Endothelial cell of umbilical vein (primary cell): ENCODE measurements around the gene FOLR2. TPM values are rescaled to one million over a fixed set of nuclear protein-coding genes. Genes with fewer than 3 reads are reported as not detected.

Experiments used
- BruUV-seq: library from RNA; stranded (reverse); fragments of 400-500 nt; replicated peaks from 2 replicates; lab custom pipeline; 2021; lab: Mats Ljungman, UMichigan
- CTCF ChIA-PET: fragments of 300-600, 350-600 bp; sonication (Branson Sonifier 250); formaldehyde crosslinking; loops from one replicate; lab custom pipeline; 2021; ENCODE audit warnings: antibody characterized with exemption, inconsistent platforms; lab: Charles Lee
- POLR2A ChIA-PET: fragments of 300-600, 350-600 bp; sonication (Branson Sonifier 250); formaldehyde crosslinking; loops from one replicate; lab custom pipeline; 2021; ENCODE audit warnings: antibody characterized with exemption, inconsistent platforms; lab: Charles Lee
- DNase-seq: peaks from one replicate; pipeline ENCODE4 v3.0.0-alpha.2; 2011; ENCODE audit warnings: low read depth, low spot score
- FAIRE-seq: peaks from 2 replicates; lab custom pipeline; 2011; peaks lifted over from hg19 to GRCh38; lab: Jason Lieb, UNC
- H2AFZ ChIP-seq: 2 replicates; pipeline ENCODE4 v1.6.0; 2012; ENCODE audit warnings: low read depth, low read length, control low read depth, inconsistent platforms
- H3K27ac ChIP-seq: 2 replicates; pipeline ENCODE4 v1.5.1; 2011; ENCODE audit warnings: low read depth, mild to moderate bottlenecking, control low read depth, low read length, moderate library complexity; ENCODE audit not compliant: insufficient read depth
- H3K27me3 ChIP-seq, 2 experiments: 2 replicates each; pipeline versions ENCODE4 v1.6.0 to v1.6.1; 2011; ENCODE audit warnings: low read length in 2 of 2, mixed read lengths in 1 of 2; ENCODE audit not compliant: control insufficient read depth in 2 of 2, insufficient read depth in 2 of 2
- H3K36me3 ChIP-seq, 2 experiments: 2 replicates in 1 of 2; 3 replicates in 1 of 2; pipeline ENCODE4 v1.5.1; 2011; ENCODE audit warnings: low read length in 2 of 2, mild to moderate bottlenecking in 1 of 2, moderate library complexity in 1 of 2; ENCODE audit not compliant: control insufficient read depth in 2 of 2, insufficient read depth in 2 of 2; ENCODE audit errors: extremely low read depth in 1 of 2
- H3K4me1 ChIP-seq: 3 replicates; pipeline ENCODE4 v1.5.1; 2011; ENCODE audit warnings: mild to moderate bottlenecking, low read length; ENCODE audit not compliant: control insufficient read depth, insufficient read depth; ENCODE audit errors: extremely low read depth
- H3K4me2 ChIP-seq: 2 replicates; pipeline ENCODE4 v1.6.1; 2011; ENCODE audit warnings: low read length, control low read depth, mixed read lengths; ENCODE audit not compliant: insufficient read depth
- H3K4me3 ChIP-seq, 3 experiments: fragments of 200-600 bp in 1 of 3; sonication (generic), shearing (Covaris generic) in 1 of 3; replicated peaks in 1 of 3; 2 replicates each; pipeline ENCODE4 v1.5.1; 2011 to 2016; ENCODE audit warnings: control low read depth in 3 of 3, low read length in 3 of 3, mild to moderate bottlenecking in 2 of 3, inconsistent platforms in 1 of 3, low read depth in 1 of 3, moderate library complexity in 1 of 3; ENCODE audit not compliant: insufficient read depth in 1 of 3
- H3K79me2 ChIP-seq: 2 replicates; pipeline ENCODE4 v1.6.0; 2012; ENCODE audit warnings: low read length, inconsistent platforms; ENCODE audit not compliant: control insufficient read depth, insufficient read depth
- H3K9ac ChIP-seq: replicated peaks from 2 replicates; pipeline ENCODE3; 2011; ENCODE audit warnings: low read length, control low read depth; ENCODE audit not compliant: insufficient read depth; ENCODE audit errors: extremely low read depth
- H3K9me1 ChIP-seq: replicated peaks from 3 replicates; pipeline ENCODE4 v1.6.0; 2011; ENCODE audit warnings: mild to moderate bottlenecking, low read length; ENCODE audit not compliant: control insufficient read depth, insufficient read depth; ENCODE audit errors: extremely low read depth
- H3K9me3 ChIP-seq: replicated peaks from 2 replicates; pipeline ENCODE4 v1.5.1; 2012; ENCODE audit warnings: low read length, inconsistent platforms; ENCODE audit not compliant: control insufficient read depth, insufficient read depth
- H4K20me1 ChIP-seq: replicated peaks from 2 replicates; pipeline ENCODE3; 2011; ENCODE audit warnings: mild to moderate bottlenecking, low read length; ENCODE audit not compliant: control insufficient read depth, insufficient read depth; ENCODE audit errors: extremely low read depth
- EZH2 ChIP-seq: IDR thresholded peaks from 2 replicates; pipeline ENCODE4 v1.6.1; 2012; ENCODE audit warnings: borderline replicate concordance, low read depth, mild to moderate bottlenecking, moderate library complexity, low read length, inconsistent platforms; ENCODE audit not compliant: severe bottlenecking
- FOS ChIP-seq: IDR thresholded peaks from 2 replicates; pipeline ENCODE4 v1.6.1; 2011; ENCODE audit warnings: mild to moderate bottlenecking, low read length, moderate library complexity, borderline replicate concordance; ENCODE audit not compliant: insufficient read depth
- GATA2 ChIP-seq: IDR thresholded peaks from 2 replicates; pipeline ENCODE4 v1.7.0; 2011; ENCODE audit warnings: low read depth, mild to moderate bottlenecking, moderate library complexity, mixed read lengths, low read length; ENCODE audit not compliant: insufficient read length, insufficient read depth
- JUN ChIP-seq: IDR thresholded peaks from 2 replicates; pipeline ENCODE4 v1.6.1; 2011; ENCODE audit warnings: borderline replicate concordance, low read depth; ENCODE audit not compliant: insufficient read length, insufficient read depth
- MAX ChIP-seq: IDR thresholded peaks from 2 replicates; pipeline ENCODE4 v1.6.1; 2011; ENCODE audit not compliant: insufficient read depth, insufficient read length
- MYC ChIP-seq: IDR thresholded peaks from one replicate; pipeline ENCODE4 v1.6.1; 2011; ENCODE audit warnings: mild to moderate bottlenecking, low read depth, low read length
- POLR2A ChIP-seq: IDR thresholded peaks from 2 replicates; pipeline ENCODE4 v1.6.1; 2012; ENCODE audit warnings: low read depth, mild to moderate bottlenecking, control low read depth, low read length
- POLR2AphosphoS5 ChIP-seq: IDR thresholded peaks from 2 replicates; pipeline ENCODE4 v1.6.1; 2012; ENCODE audit warnings: low read depth, mild to moderate bottlenecking, control low read depth, low read length, moderate library complexity; ENCODE audit not compliant: insufficient read depth
- dilution Hi-C: fragments of 300-500 bp; cut with MboI; formaldehyde crosslinking; loops from one replicate; pipeline ENCODE4 v1.15.0; 2019; ENCODE audit warnings: low sequenced_read_pairs; ENCODE audit not compliant: extremely low pct_ligation_motif_present
- intact Hi-C: fragments of 100-400 bp; cut with micrococcal nuclease; formaldehyde crosslinking; loops from one replicate; pipeline ENCODE4 v1.10.0; 2022
- polyA plus RNA-seq, 4 experiments: library from polyadenylated mRNA; depleted of rRNA in 3 of 4; stranded (reverse) in 3 of 4; unstranded in 1 of 4; fragments of >200 nt; gene quantifications; 2 replicates each; pipeline versions ENCODE4 v1.2.1 to v1.2.3, GENCODE V29; 2011 to 2012; ENCODE audit warnings: missing spikeins in 1 of 4
- total RNA-seq: library from RNA; stranded (reverse); gene quantifications from 2 replicates; pipeline ENCODE4 v1.2.3, GENCODE V29; 2021
- TF ChIP-seq, protein P1 (sequence below), 2 donors: IDR thresholded peaks; 1 replicate in 1 of 2; 2 replicates in 1 of 2; pipeline ENCODE4 v1.5.1; 2011; ENCODE audit warnings: low read length in 2 of 2, mild to moderate bottlenecking in 2 of 2, moderate library complexity in 2 of 2, control low read depth in 1 of 2, inconsistent platforms in 1 of 2, low read depth in 1 of 2; ENCODE audit not compliant: insufficient read depth in 1 of 2; ENCODE audit errors: extremely low read depth in 1 of 2

FOLR2 gene
- total and polyA plus RNA-seq, 2 donors (not counting 3 experiments of a cell fraction or from before 2014, with no cell fraction given), result not detected

DNA sequence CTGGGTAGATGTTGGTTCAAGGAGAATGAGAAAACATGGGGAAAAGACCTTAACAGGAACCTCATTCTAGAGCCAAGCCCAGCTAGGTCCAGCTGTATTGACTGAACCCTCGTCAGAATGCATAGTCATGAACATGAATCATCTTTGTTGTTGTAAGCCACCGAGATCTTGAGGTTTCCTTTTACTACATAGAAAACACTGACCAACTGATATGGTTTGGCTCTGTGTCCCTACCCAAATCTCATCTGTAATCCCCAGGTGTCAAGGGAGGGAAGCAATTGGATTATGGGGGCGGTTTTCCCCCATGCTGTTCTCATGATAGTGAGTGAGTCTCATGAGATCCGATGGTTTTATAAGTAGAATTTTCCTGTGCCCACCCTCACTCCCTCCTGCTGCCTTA, 46.8 kb downstream of the FOLR2 start:
- no peaks in the 10 kb centered on the region for H3K36me3 ChIP-seq
- H3K9me1 ChIP-seq, result no peaks in the 10 kb centered on the region
- TF ChIP-seq FOS (peak; percentile 53), EZH2 (no peak)
- TF ChIP-seq, protein P1, sequence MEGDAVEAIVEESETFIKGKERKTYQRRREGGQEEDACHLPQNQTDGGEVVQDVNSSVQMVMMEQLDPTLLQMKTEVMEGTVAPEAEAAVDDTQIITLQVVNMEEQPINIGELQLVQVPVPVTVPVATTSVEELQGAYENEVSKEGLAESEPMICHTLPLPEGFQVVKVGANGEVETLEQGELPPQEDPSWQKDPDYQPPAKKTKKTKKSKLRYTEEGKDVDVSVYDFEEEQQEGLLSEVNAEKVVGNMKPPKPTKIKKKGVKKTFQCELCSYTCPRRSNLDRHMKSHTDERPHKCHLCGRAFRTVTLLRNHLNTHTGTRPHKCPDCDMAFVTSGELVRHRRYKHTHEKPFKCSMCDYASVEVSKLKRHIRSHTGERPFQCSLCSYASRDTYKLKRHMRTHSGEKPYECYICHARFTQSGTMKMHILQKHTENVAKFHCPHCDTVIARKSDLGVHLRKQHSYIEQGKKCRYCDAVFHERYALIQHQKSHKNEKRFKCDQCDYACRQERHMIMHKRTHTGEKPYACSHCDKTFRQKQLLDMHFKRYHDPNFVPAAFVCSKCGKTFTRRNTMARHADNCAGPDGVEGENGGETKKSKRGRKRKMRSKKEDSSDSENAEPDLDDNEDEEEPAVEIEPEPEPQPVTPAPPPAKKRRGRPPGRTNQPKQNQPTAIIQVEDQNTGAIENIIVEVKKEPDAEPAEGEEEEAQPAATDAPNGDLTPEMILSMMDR (IDR thresholded peaks at IDR 0.05; ENCODE audit: extremely low read depth in 1 of 2, insufficient read depth in 1 of 2, low read depth in 1 of 2, low read length in 2 of 2), result no peak
- peak; percentile 17 for DNase-seq
- H3K9me3 ChIP-seq, result no peaks in the 10 kb centered on the region
- H3K4me3 ChIP-seq, result no peak overlapping the region
- no peak overlapping the region for H3K9ac ChIP-seq
- FAIRE-seq, result no peak
- H4K20me1 ChIP-seq, result no peaks in the 10 kb centered on the region
- no peaks in the 10 kb centered on the region for H3K4me1 ChIP-seq
- H2AFZ ChIP-seq, result no peak overlapping the region
- H3K27ac ChIP-seq, result no peak overlapping the region
- peaks cover 3 to 10% of the 10 kb centered on the region in 2 experiments for H3K27me3 ChIP-seq
- dilution Hi-C loops, result no loop called here
- no peak overlapping the region for H3K4me2 ChIP-seq
- intact Hi-C loops, result no loop called here
- ChIA-PET POLR2A (no interaction called here), CTCF (interaction anchor here (0.8 kb wide), 1 partner anchor 150 kb away, joined by 3 read pairs; no protein-coding TSS in a partner anchor)
- no TSS peak for BruUV-seq
- no peaks in the 10 kb centered on the region for H3K79me2 ChIP-seq

GRCh38 chr11:72265951-72266350, 49.4 kb downstream of the FOLR2 start:
- no peaks in the 10 kb centered on the region for H4K20me1 ChIP-seq
- no peak for TF ChIP-seq POLR2A
- TF ChIP-seq EZH2, result no peak
- TF ChIP-seq JUN, result no peak
- TF ChIP-seq, protein P1 (IDR thresholded peaks at IDR 0.05; ENCODE audit: extremely low read depth in 1 of 2, insufficient read depth in 1 of 2, low read depth in 1 of 2, low read length in 2 of 2), result no peak
- TF ChIP-seq POLR2AphosphoS5, result no peak
- TF ChIP-seq FOS, result no peak
- no peak for TF ChIP-seq MYC
- no peak for TF ChIP-seq MAX
- TF ChIP-seq GATA2, result no peak
- no TSS peak for BruUV-seq
- no peak overlapping the region for H3K27ac ChIP-seq
- no peak overlapping the region for H3K4me3 ChIP-seq
- dilution Hi-C loops (no loop called here), intact Hi-C loops (no loop called here)
- POLR2A ChIA-PET, result no interaction called here
- DNase-seq (no peak), FAIRE-seq (no peak)
- CTCF ChIA-PET, result interaction anchor here (0.9 to 2.0 kb wide), 2 partner anchors 165 to 205 kb away, joined by 3 to 7 read pairs; no protein-coding TSS in a partner anchor
- no peaks in the 10 kb centered on the region for H3K9me1 ChIP-seq
- H2AFZ ChIP-seq, result no peak overlapping the region
- H3K4me1 ChIP-seq, result no peaks in the 10 kb centered on the region
- H3K9me3 ChIP-seq, result no peaks in the 10 kb centered on the region
- no peaks in the 10 kb centered on the region for H3K36me3 ChIP-seq
- no peak overlapping the region for H3K9ac ChIP-seq
- H3K27me3 ChIP-seq, result peaks cover 2 to 7% of the 10 kb centered on the region in 2 experiments
- no peaks in the 10 kb centered on the region for H3K79me2 ChIP-seq
- no peak overlapping the region for H3K4me2 ChIP-seq
